HEK293 (cell line): ENCODE data around the gene GBP5.

Experiments used
- CTCF ChIA-PET: fragments of 350-600 bp; formaldehyde crosslinking; extraction: SDS; loops from one replicate; lab custom pipeline; 2021; ENCODE audit warnings: antibody characterized with exemption; lab: Yijun Ruan, JAX
- POLR2A ChIA-PET: fragments of 300-600 bp; formaldehyde crosslinking; extraction: SDS; loops from one replicate; lab custom pipeline; 2020; ENCODE audit warnings: antibody characterized with exemption, inconsistent platforms; lab: Yijun Ruan, JAX
- H3K27ac ChIP-seq: fragments of 200-500 bp; sonication (Bioruptor generic); 2 replicates; pipeline ENCODE4 v1.5.1; 2014; ENCODE audit warnings: low read depth, low read length, control low read depth, inconsistent platforms; ENCODE audit errors: extremely low read depth
- H3K36me3 ChIP-seq, 2 experiments: fragments of 200-500 bp in 1 of 2; sonication (Bioruptor generic) in 1 of 2; 1 replicate in 1 of 2; 2 replicates in 1 of 2; pipeline ENCODE4 v1.5.1; 2014 to 2017; ENCODE audit warnings: inconsistent platforms in 2 of 2, low read length in 2 of 2; ENCODE audit not compliant: control insufficient read depth in 2 of 2, insufficient read depth in 1 of 2
- H3K4me1 ChIP-seq: fragments of 200-500 bp; sonication (Bioruptor generic); 2 replicates; pipeline ENCODE4 v1.5.1; 2014; ENCODE audit warnings: mild to moderate bottlenecking, low read length, inconsistent platforms; ENCODE audit not compliant: control insufficient read depth, insufficient read depth
- H3K4me3 ChIP-seq: 2 replicates; pipeline ENCODE4 v1.5.1; 2011; ENCODE audit warnings: low read depth, mild to moderate bottlenecking, control low read depth, low read length, moderate library complexity
- H3K9me3 ChIP-seq: fragments of 200-500 bp; sonication (Bioruptor generic); 2 replicates; pipeline ENCODE4 v1.5.1; 2014; ENCODE audit warnings: low read depth, low read length, inconsistent platforms; ENCODE audit not compliant: control insufficient read depth, insufficient read depth
- BCL11A ChIP-seq: fragments of 450-650 bp; formaldehyde crosslinking; IDR thresholded peaks from 2 replicates; pipeline ENCODE4 v1.5.1; 2016; ENCODE audit warnings: low read depth, missing biosample characterization, missing genetic modification characterization
- HOXC10 ChIP-seq: sonication (generic); formaldehyde crosslinking; IDR thresholded peaks from 2 replicates; pipeline ENCODE4 v1.8.1; 2023; ENCODE audit warnings: mild to moderate bottlenecking, missing genetic modification reagents
- KLF10 ChIP-seq: fragments of 450-650 bp; IDR thresholded peaks from 2 replicates; pipeline ENCODE4 v1.5.1; 2018; ENCODE audit warnings: missing biosample characterization, mild to moderate bottlenecking, missing genetic modification characterization
- MEIS1 ChIP-seq: sonication (generic); formaldehyde crosslinking; IDR thresholded peaks from 2 replicates; pipeline ENCODE4 v1.8.1; 2022; ENCODE audit warnings: missing genetic modification reagents, mild to moderate bottlenecking, borderline replicate concordance
- MYNN ChIP-seq: fragments of 450-650 bp; formaldehyde crosslinking; IDR thresholded peaks from 2 replicates; pipeline ENCODE4 v1.5.1; 2016; ENCODE audit warnings: missing biosample characterization, missing genetic modification characterization, borderline replicate concordance
- TRIM28 ChIP-seq: IDR thresholded peaks from 2 replicates; pipeline ENCODE4 v1.6.1; 2011; ENCODE audit warnings: low read length, control low read depth, borderline replicate concordance
- ZBTB21 ChIP-seq: fragments of 450-650 bp; formaldehyde crosslinking; IDR thresholded peaks from 2 replicates; pipeline ENCODE4 v1.5.1; 2017; ENCODE audit warnings: missing biosample characterization, missing genetic modification characterization
- ZNF169 ChIP-seq: fragments of 450-650 bp; formaldehyde crosslinking; IDR thresholded peaks from 2 replicates; pipeline ENCODE4 v1.5.1; 2016; ENCODE audit warnings: missing biosample characterization, missing genetic modification characterization
- ZNF174 ChIP-seq: fragments of 450-650 bp; formaldehyde crosslinking; IDR thresholded peaks from 2 replicates; pipeline ENCODE4 v1.5.0; 2017; ENCODE audit warnings: missing biosample characterization, mild to moderate bottlenecking, missing genetic modification characterization
- ZNF202 ChIP-seq: fragments of 450-650 bp; formaldehyde crosslinking; IDR thresholded peaks from 2 replicates; pipeline ENCODE4 v1.5.1; 2016; ENCODE audit warnings: missing biosample characterization, missing genetic modification characterization, borderline replicate concordance
- ZNF211 ChIP-seq: fragments of 450-650 bp; formaldehyde crosslinking; IDR thresholded peaks from 2 replicates; pipeline ENCODE4 v1.5.1; 2016; ENCODE audit warnings: low read depth, missing biosample characterization, missing genetic modification characterization
- ZNF302 ChIP-seq: fragments of 450-650 bp; formaldehyde crosslinking; IDR thresholded peaks from 2 replicates; pipeline ENCODE4 v1.5.1; 2016; ENCODE audit warnings: missing biosample characterization, missing genetic modification characterization, low read depth
- ZNF354C ChIP-seq: fragments of 450-650 bp; formaldehyde crosslinking; IDR thresholded peaks from 2 replicates; pipeline ENCODE4 v1.5.1; 2016; ENCODE audit warnings: missing biosample characterization, missing genetic modification characterization, low read depth, borderline replicate concordance
- ZNF423 ChIP-seq: fragments of 450-650 bp; formaldehyde crosslinking; IDR thresholded peaks from 2 replicates; pipeline ENCODE4 v1.5.1; 2016; ENCODE audit warnings: missing biosample characterization, missing genetic modification characterization
- ZNF510 ChIP-seq: fragments of 450-650 bp; formaldehyde crosslinking; IDR thresholded peaks from 2 replicates; pipeline ENCODE4 v1.5.1; 2018; ENCODE audit warnings: mild to moderate bottlenecking, missing genetic modification characterization, missing biosample characterization; ENCODE audit not compliant: insufficient replicate concordance
- ZNF549 ChIP-seq: fragments of 450-650 bp; IDR thresholded peaks from 2 replicates; pipeline ENCODE4 v1.5.1; 2018; ENCODE audit warnings: missing biosample characterization, missing genetic modification characterization, mild to moderate bottlenecking, inconsistent platforms, moderate library complexity
- ZNF585B ChIP-seq: fragments of 450-650 bp; formaldehyde crosslinking; IDR thresholded peaks from 2 replicates; pipeline ENCODE4 v1.5.1; 2016; ENCODE audit warnings: missing biosample characterization, missing genetic modification characterization
- ZNF747 ChIP-seq: fragments of 450-650 bp; formaldehyde crosslinking; IDR thresholded peaks from 2 replicates; pipeline ENCODE4 v1.5.1; 2016; ENCODE audit warnings: missing biosample characterization, missing genetic modification characterization
- TF ChIP-seq, protein P1 (sequence below): IDR thresholded peaks from 2 replicates; pipeline ENCODE4 v1.6.1; 2011; ENCODE audit warnings: mild to moderate bottlenecking, low read depth, low read length, borderline replicate concordance
- TF ChIP-seq, protein P2 (sequence below): fragments of 450-650 bp; formaldehyde crosslinking; IDR thresholded peaks from 2 replicates; pipeline ENCODE4 v1.5.1; 2016; ENCODE audit warnings: missing biosample characterization, missing genetic modification characterization
- TF ChIP-seq, protein P3 (sequence below): fragments of 450-650 bp; formaldehyde crosslinking; optimal IDR thresholded peaks from 2 replicates; pipeline ENCODE3; 2016; ENCODE audit warnings: missing biosample characterization, mild to moderate bottlenecking, missing genetic modification characterization
- TF ChIP-seq, protein P4 (sequence below): fragments of 450-650 bp; formaldehyde crosslinking; IDR thresholded peaks from 2 replicates; pipeline ENCODE4 v1.5.1; 2017; ENCODE audit warnings: missing biosample characterization, missing genetic modification characterization
- TF ChIP-seq, protein P5 (sequence below): fragments of 450-650 bp; formaldehyde crosslinking; IDR thresholded peaks from 2 replicates; pipeline ENCODE4 v1.5.1; 2016; ENCODE audit warnings: missing biosample characterization, missing genetic modification characterization

Gene GBP5

DNA sequence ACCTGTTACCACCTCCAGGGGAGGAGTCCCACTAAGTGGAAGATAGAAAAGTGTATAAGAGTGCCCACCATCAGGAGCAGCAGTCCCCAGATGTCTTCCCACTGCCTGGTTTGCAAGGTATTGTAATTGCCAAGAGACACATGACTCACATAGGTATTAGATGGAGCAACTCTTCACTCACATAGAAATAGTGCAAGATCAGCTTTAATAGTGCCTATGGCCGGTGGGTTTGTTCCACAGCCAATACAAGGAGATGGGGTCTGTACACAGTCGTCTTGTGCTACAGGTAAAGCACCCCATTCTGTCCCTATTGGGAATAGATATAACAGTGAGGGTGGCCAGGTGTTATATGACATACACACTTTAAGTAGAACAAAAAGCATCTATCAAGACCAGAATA, 18.6 kb upstream of the GBP5 start:
- no peak overlapping the region for H3K4me3 ChIP-seq
- H3K36me3 ChIP-seq, result no peaks in the 10 kb centered on the region
- no peak for TF ChIP-seq TRIM28
- no peaks in the 10 kb centered on the region for H3K4me1 ChIP-seq
- no peak overlapping the region for H3K27ac ChIP-seq
- POLR2A ChIA-PET, result no interaction called here
- no peaks in the 10 kb centered on the region for H3K9me3 ChIP-seq
- CTCF ChIA-PET, result no interaction called here

DNA sequence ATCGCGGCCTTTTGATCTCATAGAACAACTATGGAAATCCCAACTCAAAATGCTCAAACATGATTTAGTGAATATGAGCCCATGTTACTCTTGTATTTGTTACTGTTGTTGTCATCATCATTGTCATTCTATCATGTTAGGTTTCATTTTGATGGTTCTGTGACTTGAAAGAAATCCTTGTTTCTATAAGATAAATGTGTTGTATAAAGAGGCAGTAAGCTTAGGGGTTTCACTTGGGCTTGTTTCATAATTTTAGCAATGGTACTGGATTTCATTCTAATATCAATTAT, 15.3 kb upstream of the GBP5 start:
- no peak for TF ChIP-seq ZNF585B (tag by site-specific recombination)
- TF ChIP-seq, protein P1, sequence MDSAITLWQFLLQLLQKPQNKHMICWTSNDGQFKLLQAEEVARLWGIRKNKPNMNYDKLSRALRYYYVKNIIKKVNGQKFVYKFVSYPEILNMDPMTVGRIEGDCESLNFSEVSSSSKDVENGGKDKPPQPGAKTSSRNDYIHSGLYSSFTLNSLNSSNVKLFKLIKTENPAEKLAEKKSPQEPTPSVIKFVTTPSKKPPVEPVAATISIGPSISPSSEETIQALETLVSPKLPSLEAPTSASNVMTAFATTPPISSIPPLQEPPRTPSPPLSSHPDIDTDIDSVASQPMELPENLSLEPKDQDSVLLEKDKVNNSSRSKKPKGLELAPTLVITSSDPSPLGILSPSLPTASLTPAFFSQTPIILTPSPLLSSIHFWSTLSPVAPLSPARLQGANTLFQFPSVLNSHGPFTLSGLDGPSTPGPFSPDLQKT, result no peak
- no peak for TF ChIP-seq ZNF747 (tag by site-specific recombination)
- TF ChIP-seq, protein P2, sequence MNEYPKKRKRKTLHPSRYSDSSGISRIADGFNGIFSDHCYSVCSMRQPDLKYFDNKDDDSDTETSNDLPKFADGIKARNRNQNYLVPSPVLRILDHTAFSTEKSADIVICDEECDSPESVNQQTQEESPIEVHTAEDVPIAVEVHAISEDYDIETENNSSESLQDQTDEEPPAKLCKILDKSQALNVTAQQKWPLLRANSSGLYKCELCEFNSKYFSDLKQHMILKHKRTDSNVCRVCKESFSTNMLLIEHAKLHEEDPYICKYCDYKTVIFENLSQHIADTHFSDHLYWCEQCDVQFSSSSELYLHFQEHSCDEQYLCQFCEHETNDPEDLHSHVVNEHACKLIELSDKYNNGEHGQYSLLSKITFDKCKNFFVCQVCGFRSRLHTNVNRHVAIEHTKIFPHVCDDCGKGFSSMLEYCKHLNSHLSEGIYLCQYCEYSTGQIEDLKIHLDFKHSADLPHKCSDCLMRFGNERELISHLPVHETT, result no peak
- TF ChIP-seq MYNN (tag by site-specific recombination), result no peak
- TF ChIP-seq, protein P3, sequence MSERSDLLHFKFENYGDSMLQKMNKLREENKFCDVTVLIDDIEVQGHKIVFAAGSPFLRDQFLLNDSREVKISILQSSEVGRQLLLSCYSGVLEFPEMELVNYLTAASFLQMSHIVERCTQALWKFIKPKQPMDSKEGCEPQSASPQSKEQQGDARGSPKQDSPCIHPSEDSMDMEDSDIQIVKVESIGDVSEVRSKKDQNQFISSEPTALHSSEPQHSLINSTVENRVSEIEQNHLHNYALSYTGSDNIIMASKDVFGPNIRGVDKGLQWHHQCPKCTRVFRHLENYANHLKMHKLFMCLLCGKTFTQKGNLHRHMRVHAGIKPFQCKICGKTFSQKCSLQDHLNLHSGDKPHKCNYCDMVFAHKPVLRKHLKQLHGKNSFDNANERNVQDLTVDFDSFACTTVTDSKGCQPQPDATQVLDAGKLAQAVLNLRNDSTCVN (tag by site-specific recombination), result no peak
- no peak for TF ChIP-seq ZNF169 (tag by site-specific recombination)
- TF ChIP-seq KLF10, result no peak
- TF ChIP-seq ZNF423, result no peak
- no peak for TF ChIP-seq ZNF174 (tag by site-specific recombination)
- TF ChIP-seq MEIS1 (CRISPR knock-in tag), result no peak
- Histone ChIP-seq H3K27ac (no peak overlapping the region), H3K9me3 (no peaks in the 10 kb centered on the region), H3K4me1 (no peaks in the 10 kb centered on the region), H3K36me3 (no peaks in the 10 kb centered on the region), H3K4me3 (no peak overlapping the region)
- ChIA-PET CTCF (no interaction called here), POLR2A (no interaction called here)

DNA sequence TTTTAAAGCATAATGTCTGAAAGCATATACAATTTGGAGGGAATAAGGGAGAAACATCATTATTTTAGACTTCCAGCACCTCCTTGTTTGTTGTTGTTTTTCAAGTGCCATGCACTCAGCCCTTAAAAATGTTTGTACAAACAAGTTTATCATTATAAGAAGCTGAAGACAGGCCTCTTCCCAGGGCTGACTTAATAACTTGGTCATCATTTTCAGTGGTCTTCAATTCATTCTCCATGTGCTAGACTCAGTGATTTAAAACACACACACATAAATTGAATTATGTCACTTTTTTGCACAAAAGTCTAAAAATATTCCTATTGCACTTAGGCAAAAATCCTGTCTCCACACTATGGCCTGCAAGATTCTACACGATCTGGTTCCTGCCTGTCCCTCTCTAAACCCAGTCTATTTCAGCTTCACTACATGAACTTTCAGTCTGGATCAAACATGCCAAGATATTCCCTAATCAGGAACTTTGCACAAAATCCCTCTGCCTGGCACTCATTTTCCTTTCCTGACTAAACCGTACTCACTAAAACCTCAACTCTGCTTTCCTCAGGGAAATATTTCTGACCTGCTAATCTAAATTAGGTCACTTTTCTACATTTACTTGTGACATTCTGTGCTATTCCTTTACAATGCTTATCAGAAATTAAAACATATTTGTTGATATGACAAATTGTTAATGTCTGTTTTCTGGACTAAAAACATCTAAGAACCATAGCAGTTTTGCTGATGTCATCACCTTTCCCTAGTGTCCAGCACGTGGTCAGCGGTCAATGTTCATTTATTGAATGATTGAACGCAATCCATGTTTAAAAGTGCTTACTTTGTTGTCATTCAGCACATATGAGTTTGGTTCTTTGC, 14.8 kb upstream of the GBP5 start:
- CTCF ChIA-PET, result interaction anchor here (0.7 to 1.0 kb wide), 2 partner anchors 71 to 304 kb away, joined by 3 to 5 read pairs; no protein-coding TSS in a partner anchor
- POLR2A ChIA-PET, result no interaction called here
- no peak overlapping the region for H3K27ac ChIP-seq
- TF ChIP-seq ZNF302 (tag by site-specific recombination), result no peak
- TF ChIP-seq KLF10, result no peak
- TF ChIP-seq ZNF510 (tag by site-specific recombination), result no peak
- no peak for TF ChIP-seq ZNF202 (tag by site-specific recombination)
- TF ChIP-seq, protein P4, sequence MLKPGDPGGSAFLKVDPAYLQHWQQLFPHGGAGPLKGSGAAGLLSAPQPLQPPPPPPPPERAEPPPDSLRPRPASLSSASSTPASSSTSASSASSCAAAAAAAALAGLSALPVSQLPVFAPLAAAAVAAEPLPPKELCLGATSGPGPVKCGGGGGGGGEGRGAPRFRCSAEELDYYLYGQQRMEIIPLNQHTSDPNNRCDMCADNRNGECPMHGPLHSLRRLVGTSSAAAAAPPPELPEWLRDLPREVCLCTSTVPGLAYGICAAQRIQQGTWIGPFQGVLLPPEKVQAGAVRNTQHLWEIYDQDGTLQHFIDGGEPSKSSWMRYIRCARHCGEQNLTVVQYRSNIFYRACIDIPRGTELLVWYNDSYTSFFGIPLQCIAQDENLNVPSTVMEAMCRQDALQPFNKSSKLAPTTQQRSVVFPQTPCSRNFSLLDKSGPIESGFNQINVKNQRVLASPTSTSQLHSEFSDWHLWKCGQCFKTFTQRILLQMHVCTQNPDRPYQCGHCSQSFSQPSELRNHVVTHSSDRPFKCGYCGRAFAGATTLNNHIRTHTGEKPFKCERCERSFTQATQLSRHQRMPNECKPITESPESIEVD (tag by site-specific recombination), result no peak
- TF ChIP-seq ZNF211 (tag by site-specific recombination), result no peak
- TF ChIP-seq ZNF549 (tag by site-specific recombination), result no peak
- TF ChIP-seq MYNN (tag by site-specific recombination), result no peak
- no peak for TF ChIP-seq ZBTB21
- TF ChIP-seq HOXC10 (CRISPR knock-in tag), result no peak
- TF ChIP-seq, protein P5, sequence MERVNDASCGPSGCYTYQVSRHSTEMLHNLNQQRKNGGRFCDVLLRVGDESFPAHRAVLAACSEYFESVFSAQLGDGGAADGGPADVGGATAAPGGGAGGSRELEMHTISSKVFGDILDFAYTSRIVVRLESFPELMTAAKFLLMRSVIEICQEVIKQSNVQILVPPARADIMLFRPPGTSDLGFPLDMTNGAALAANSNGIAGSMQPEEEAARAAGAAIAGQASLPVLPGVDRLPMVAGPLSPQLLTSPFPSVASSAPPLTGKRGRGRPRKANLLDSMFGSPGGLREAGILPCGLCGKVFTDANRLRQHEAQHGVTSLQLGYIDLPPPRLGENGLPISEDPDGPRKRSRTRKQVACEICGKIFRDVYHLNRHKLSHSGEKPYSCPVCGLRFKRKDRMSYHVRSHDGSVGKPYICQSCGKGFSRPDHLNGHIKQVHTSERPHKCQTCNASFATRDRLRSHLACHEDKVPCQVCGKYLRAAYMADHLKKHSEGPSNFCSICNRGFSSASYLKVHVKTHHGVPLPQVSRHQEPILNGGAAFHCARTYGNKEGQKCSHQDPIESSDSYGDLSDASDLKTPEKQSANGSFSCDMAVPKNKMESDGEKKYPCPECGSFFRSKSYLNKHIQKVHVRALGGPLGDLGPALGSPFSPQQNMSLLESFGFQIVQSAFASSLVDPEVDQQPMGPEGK (tag by site-specific recombination), result no peak
- no peak for TF ChIP-seq ZNF354C (tag by site-specific recombination)
- no peak for TF ChIP-seq BCL11A (tag by site-specific recombination)

More for the DNA sequence above, 14.8 kb upstream of the GBP5 start:
- Histone ChIP-seq H3K4me3 (no peak overlapping the region), H3K9me3 (no peaks in the 10 kb centered on the region), H3K4me1 (no peaks in the 10 kb centered on the region), H3K36me3 (no peaks in the 10 kb centered on the region)
